Prostate gland (tissue), 2 donors: ENCODE results near the gene APPBP2. TPM values are rescaled to one million over a fixed set of nuclear protein-coding genes. Genes with fewer than 3 reads are reported as not detected.
A peak's percentile ranks its signal among the peaks of the same experiment; 100 is the strongest.

Source experiments
- DNase-seq: peaks from one replicate; pipeline ENCODE4 v3.0.0-alpha.2; 2019; ENCODE audit warnings: low spot score
- H3K27ac ChIP-seq, 2 donors: fragments of 200-600 bp; sonication (generic); 2 replicates each; pipeline ENCODE4 v1.5.1; 2017 to 2019
- H3K27me3 ChIP-seq: fragments of 200-600 bp; sonication (generic); replicated peaks from 2 replicates; pipeline ENCODE4 v1.5.1; 2019; ENCODE audit not compliant: insufficient read depth
- H3K36me3 ChIP-seq, 2 donors: fragments of 200-600 bp; sonication (generic); 1 replicate in 1 of 2; 2 replicates in 1 of 2; pipeline versions ENCODE4 v1.5.1 to v1.8.1; 2017 to 2019
- H3K4me1 ChIP-seq: fragments of 200-600 bp; sonication (generic); replicated peaks from 2 replicates; pipeline ENCODE4 v1.5.1; 2019
- H3K4me3 ChIP-seq, 2 donors: fragments of 200-600 bp; sonication (generic); 2 replicates each; pipeline ENCODE4 v1.5.1; 2017 to 2019
- H3K9me3 ChIP-seq: fragments of 200-600 bp; sonication (generic); 2 replicates; pipeline ENCODE4 v1.5.1; 2017
- POLR2A ChIP-seq: fragments of 450-650 bp; IDR thresholded peaks from one replicate; pipeline ENCODE4 v1.6.1; 2016; ENCODE audit warnings: antibody characterized with exemption, mild to moderate bottlenecking
- POLR2AphosphoS5 ChIP-seq: sonication (generic); formaldehyde crosslinking; IDR thresholded peaks from one replicate; pipeline ENCODE4 v1.6.1; 2017; ENCODE audit warnings: antibody characterized with exemption
- WGBS: methylation state at CpG from one replicate; pipeline ENCODE4 v1.1.5; 2018; 5-methylcytosine and 5-hydroxymethylcytosine counted together
- intact Hi-C: fragments of 100-400 bp; cut with DNase I; formaldehyde crosslinking; loops from one replicate; pipeline ENCODE4 v1.14.2; 2022
- total RNA-seq, 2 donors: library from RNA; depleted of rRNA; stranded (reverse); fragments of >200 nt; gene quantifications; one replicate each; pipeline ENCODE4 v1.1.0, GENCODE V29; 2016
- TF ChIP-seq, protein P1 (sequence below), 4 experiments: fragments of 200-600 bp in 2 of 4; fragments of 450-650 bp in 2 of 4; sonication (generic) in 2 of 4; IDR thresholded peaks; 1 replicate in 3 of 4; 2 replicates in 1 of 4; pipeline ENCODE4 v1.5.1; 2016 to 2019; ENCODE audit warnings: antibody characterized with exemption in 4 of 4, mild to moderate bottlenecking in 2 of 4, moderate library complexity in 2 of 4

APPBP2 gene
- total RNA-seq, 2 donors from 2014 or later: 35.7 to 50.0 TPM

DNA sequence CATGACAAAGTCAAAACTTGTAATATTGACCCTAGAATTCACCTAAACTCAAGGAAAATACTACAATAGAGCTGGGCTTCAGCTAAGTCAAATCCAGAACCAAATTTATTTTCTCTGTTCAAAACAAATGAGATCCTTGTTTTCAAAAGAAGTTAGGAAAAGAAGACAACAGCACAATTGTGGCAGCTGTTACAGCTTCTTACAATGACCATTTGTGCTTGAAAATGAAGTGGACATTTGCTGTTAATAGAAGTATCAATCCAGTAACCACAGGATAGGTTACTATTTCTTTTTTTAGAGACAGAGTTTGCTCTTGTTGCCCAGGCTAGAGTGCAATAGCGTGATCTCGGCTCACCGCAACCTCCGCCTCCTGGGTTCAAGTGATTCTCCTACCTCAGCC lies 44.4 kb downstream of the APPBP2 start:
- DNase-seq: no peak
- 94% methylated on average over 4 of the region's 4 CpGs for WGBS
- no peak overlapping the region for H3K27ac ChIP-seq
- H3K36me3 ChIP-seq: no peaks in the 10 kb centered on the region
- H3K4me3 ChIP-seq: no peak overlapping the region
- TF ChIP-seq POLR2A (no peak), POLR2AphosphoS5 (no peak)
- TF ChIP-seq, protein P1, sequence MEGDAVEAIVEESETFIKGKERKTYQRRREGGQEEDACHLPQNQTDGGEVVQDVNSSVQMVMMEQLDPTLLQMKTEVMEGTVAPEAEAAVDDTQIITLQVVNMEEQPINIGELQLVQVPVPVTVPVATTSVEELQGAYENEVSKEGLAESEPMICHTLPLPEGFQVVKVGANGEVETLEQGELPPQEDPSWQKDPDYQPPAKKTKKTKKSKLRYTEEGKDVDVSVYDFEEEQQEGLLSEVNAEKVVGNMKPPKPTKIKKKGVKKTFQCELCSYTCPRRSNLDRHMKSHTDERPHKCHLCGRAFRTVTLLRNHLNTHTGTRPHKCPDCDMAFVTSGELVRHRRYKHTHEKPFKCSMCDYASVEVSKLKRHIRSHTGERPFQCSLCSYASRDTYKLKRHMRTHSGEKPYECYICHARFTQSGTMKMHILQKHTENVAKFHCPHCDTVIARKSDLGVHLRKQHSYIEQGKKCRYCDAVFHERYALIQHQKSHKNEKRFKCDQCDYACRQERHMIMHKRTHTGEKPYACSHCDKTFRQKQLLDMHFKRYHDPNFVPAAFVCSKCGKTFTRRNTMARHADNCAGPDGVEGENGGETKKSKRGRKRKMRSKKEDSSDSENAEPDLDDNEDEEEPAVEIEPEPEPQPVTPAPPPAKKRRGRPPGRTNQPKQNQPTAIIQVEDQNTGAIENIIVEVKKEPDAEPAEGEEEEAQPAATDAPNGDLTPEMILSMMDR (IDR thresholded peaks at IDR 0.05): no peak
- no peaks in the 10 kb centered on the region for H3K4me1 ChIP-seq
- no peaks in the 10 kb centered on the region for H3K9me3 ChIP-seq
- intact Hi-C loops: no loop called here
- no peaks in the 10 kb centered on the region for H3K27me3 ChIP-seq

DNA sequence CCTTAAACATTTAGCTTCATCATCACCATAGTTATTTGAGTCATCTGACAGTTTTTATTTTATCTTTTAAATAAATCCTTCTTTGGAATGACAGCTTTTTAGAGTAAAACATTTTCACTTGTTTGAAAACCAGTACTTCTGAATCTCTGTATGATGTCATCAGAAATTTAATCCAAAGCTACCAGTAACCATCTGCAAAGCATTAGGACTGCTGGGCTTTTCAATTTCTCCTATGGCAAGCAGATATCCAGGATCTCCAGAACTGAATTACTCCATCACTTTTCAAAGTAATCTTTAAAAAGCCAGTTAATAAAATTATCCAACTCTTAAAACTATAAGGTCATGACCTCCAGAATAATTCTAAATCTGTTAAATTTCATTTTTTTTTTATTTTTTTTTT lies 52.3 kb downstream of the APPBP2 start:
- Histone ChIP-seq H3K9me3 (no peaks in the 10 kb centered on the region), H3K4me3 (no peak overlapping the region), H3K27me3 (no peaks in the 10 kb centered on the region), H3K36me3 (no peaks in the 10 kb centered on the region), H3K4me1 (no peaks in the 10 kb centered on the region), H3K27ac (no peak overlapping the region)
- intact Hi-C loops: no loop called here
- DNase-seq: no peak
- TF ChIP-seq, protein P1 (IDR thresholded peaks at IDR 0.05): no peak
- TF ChIP-seq POLR2AphosphoS5 (no peak), POLR2A (no peak)

DNA sequence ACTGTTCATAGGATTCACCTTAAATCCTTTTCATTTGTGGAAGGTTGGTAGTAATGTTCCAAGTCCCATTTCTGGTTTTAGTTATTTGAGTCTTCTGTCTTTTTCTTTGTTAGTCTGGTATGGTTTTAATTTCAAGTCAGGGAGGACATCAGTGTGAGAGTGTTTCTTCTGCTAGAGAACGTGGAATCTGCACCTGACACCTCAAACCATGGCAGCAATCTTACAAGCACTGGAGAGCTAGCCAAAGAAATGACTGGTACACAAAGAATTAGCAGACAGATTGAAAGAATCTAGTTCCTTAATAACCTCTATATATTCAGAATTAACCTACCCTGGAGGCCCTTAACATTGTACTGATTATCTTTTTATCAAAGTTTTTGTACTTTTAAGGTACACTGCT lies 53.6 kb downstream of the APPBP2 start:
- intact Hi-C loops: no loop called here
- no peaks in the 10 kb centered on the region for H3K9me3 ChIP-seq
- H3K4me3 ChIP-seq: no peak overlapping the region
- no peaks in the 10 kb centered on the region for H3K27me3 ChIP-seq
- no peak for DNase-seq
- H3K4me1 ChIP-seq: no peaks in the 10 kb centered on the region
- no peak overlapping the region for H3K27ac ChIP-seq
- 92% methylated on average over 1 of the region's 1 CpG for whole genome bisulfite sequencing
- TF ChIP-seq, protein P1 (IDR thresholded peaks at IDR 0.05): no peak
- TF ChIP-seq POLR2A: no peak
- TF ChIP-seq POLR2AphosphoS5: no peak
- H3K36me3 ChIP-seq: no peaks in the 10 kb centered on the region

DNA sequence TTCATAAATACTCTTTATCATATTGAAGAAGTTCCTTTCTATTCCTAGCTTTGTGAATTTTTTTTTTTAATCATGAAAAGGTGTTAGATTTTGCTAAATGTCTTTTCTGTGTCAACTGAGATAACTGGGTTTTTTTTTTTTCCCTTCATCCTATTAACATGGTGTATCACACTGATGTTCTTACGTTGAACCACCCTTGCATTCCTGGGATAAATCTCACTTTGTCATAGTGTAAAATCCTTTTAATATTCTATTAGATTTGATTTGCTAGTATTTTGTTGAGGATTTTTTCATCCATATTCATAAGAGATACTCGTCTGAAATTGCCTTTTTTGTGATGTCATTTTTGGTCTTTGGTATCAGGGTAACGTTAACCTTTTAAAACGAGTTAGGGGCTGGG lies 54.6 kb downstream of the APPBP2 start:
- H3K36me3 ChIP-seq: no peaks in the 10 kb centered on the region
- 98% methylated on average over 4 of the region's 4 CpGs for WGBS

DNA sequence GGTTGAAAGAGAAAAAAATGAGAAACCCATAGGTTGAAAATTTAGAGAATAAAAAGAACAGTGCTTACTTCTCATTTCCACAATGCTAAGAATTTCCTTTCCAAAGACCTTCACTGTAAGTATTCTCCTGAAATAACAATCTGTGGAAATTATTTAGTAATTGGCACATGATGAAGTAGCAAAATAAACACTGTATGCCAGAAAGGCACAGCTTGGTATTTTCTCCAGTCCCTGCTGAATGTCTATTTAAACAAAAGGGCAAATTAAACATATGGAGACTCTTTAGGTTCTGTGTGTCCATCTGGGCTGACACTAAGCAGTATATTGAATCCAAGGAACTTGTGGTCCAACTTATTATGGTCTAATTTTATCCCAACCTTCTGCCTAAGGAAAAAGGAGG lies 57.7 kb downstream of the APPBP2 start:
- DNase-seq: no peak
- Histone ChIP-seq H3K36me3 (peaks cover 0 to 4% of the 10 kb centered on the region in 2 donors), H3K27ac (peak overlapping the region in 1 of 2 donors; percentile 33), H3K27me3 (no peaks in the 10 kb centered on the region), H3K4me3 (no peak overlapping the region), H3K9me3 (no peaks in the 10 kb centered on the region), H3K4me1 (no peaks in the 10 kb centered on the region)
- TF ChIP-seq POLR2AphosphoS5 (no peak), POLR2A (no peak)
- TF ChIP-seq, protein P1 (IDR thresholded peaks at IDR 0.05): no peak
- intact Hi-C loops: no loop called here

More for the DNA sequence above, 54.6 kb downstream of the APPBP2 start:
- intact Hi-C loops: no loop called here
- H3K27me3 ChIP-seq: no peaks in the 10 kb centered on the region
- no peak for DNase-seq
- H3K27ac ChIP-seq: no peak overlapping the region
- TF ChIP-seq POLR2A: no peak
- TF ChIP-seq, protein P1 (IDR thresholded peaks at IDR 0.05): no peak
- no peak for TF ChIP-seq POLR2AphosphoS5
- no peak overlapping the region for H3K4me3 ChIP-seq
- no peaks in the 10 kb centered on the region for H3K9me3 ChIP-seq
- H3K4me1 ChIP-seq: no peaks in the 10 kb centered on the region
